ENCODE measurements around the gene CCDC97.
"Not testable (repeated sequence)": the region's sequence is repeated elsewhere in the genome, so short reads cannot be mapped to it uniquely, and the experiment has no call there.

CCDC97 gene

DNA sequence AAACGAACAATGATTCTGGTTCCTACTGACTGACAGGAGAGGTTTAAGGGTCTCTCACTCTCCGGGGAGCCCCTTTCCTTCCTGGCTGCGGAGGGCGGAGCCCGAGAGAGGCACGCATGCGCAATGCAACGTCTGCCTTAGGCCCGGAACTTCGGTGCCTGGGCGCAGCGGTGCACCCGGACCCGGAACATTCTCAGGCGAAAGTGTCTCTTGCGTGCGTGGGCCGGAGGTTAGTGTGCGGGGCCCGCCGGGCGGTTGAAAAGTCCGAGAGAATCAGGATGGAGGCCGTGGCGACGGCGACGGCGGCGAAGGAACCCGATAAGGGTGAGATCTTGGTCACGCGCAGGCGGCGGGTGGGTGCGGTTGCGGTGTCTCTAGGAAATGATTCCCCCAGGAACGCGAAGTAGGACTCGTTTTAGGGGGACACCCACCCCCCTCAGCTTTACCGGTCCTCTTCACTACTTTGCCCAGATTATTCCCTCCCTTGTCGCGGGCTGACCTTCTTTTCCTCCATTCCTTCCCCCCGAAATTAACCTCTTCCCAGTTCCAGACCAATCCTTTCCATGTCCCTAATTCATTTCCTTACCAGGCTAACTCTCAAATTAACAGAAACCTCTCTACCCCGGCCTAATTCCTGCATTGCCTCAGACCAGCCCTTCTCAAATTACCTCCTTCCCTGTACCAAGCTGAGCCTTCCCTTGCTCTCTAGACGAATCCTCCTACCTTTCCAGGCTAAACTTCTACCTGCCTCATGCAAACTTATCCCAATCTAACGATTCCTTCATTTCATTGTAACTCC lies at the start of gene CCDC97:
CCDC97 (plus strand) TSS at position 140 of the 799 bp plus-strand sequence; CDS start at position 279, 139 bp downstream.
- DNase-seq: peak; percentile 59

- no peak for DNase-seq
Observed at GRCh38 chr19:41261474-41262190, 48.3 kb upstream of the CCDC97 start.

DNA sequence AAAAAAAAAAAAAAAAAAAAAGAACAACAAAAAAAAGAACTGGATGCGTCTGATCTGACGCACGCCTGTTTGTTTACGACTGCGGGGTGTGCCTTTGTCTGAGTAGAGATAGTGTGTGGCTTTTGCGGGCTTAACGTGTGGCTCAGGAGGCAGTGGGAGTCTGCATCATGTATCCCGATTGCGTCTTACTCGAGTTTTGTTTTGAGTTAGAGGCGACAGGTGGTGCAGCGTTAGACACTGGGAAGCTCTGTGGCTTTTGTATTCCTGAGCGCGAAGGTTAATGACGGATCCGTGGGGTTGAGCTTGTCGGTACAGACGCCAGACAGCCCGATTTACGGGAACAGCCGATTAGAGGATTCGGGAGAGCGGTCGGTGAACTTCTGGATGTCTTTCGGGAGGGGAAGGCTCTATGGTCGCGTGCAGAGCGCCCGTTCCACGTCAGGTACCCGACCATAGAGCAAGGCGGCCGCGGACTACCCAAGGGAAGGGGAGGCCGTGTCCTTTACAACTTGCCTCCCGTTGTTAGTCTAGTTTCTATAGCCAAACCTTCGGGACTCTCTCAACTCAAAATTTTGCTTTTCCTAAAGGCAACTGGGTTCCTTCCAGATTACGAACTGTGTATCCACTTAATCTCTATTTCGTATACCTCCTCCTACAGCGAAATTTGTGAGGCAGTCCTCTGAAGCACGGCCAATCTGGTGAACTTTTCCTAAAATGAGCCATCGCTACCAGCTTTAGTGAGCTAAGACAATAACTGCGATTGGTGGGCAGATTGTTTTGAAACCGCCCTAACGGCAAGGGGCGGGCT lies 46.7 kb upstream of the CCDC97 start:
- DNase-seq: peak; percentile 40

- peak; percentile 100 for DNase-seq
Observed at GRCh38 chr19:41263850-41264580, 46.0 kb upstream of the CCDC97 start, which contains the start of gene HNRNPUL1. TSS of gene HNRNPUL1 (plus strand) at chr19:41264372. CDS start at chr19:41264504, 132 bp downstream.

GRCh38 chr19:41264581-41265394 lies 45.2 kb upstream of the CCDC97 start:
- no peak for DNase-seq

DNA sequence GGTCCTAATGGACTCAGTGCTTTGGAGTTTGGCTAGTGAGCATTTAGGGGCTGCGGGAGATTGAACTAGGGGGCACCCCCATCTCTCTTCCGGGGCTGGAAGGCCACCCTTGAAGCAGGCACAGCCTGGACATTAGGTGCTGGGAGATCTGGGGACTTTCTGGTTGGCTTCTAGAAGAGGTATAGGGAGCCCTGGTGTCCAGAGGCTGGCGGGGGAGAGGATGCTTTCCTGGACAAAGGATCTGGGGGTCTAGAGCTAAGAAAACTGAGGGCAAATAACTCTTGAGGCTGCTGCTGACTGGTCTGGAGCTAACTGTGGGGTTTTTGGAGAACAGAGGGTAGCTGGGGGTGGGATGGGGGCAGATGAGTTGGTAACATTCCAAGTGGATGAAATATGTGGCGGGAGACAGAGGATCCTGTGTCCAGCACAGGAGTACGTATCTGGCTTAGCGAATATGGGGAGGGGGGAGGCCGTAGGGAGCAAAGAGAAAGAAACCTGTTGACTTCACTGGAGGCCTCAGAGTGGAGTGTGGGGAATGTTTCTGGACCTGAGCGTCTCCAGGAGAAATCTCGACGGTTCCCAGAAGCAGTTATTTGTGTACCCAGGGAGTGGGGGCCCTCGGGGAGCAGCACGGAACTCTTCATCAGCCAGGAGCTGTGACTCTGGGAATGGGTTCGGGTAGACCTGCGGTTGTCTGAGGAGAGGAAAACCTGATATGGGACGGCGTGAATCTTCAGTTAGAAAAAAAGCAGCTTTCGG lies 44.4 kb upstream of the CCDC97 start:
- no peak for DNase-seq

DNA sequence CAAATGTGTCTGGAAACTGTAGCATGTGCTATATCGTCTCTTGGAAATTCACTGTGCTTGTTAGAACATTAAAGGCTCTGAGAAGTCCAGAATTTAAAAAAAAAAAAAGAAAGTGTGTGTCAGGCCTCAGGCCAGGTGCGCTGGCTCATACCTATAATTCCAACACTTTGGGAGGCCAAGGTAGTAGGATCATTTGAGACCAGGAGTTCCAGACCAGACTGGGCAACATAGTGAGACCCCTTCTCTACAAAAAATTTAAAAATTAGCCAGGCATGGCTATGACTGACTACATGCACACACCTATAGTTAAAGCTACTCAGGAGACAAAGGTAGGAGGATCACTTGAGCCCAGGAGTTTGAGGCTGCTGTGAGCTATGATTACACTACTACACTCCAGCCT lies 40.9 kb upstream of the CCDC97 start:
- no peak for DNase-seq

DNA sequence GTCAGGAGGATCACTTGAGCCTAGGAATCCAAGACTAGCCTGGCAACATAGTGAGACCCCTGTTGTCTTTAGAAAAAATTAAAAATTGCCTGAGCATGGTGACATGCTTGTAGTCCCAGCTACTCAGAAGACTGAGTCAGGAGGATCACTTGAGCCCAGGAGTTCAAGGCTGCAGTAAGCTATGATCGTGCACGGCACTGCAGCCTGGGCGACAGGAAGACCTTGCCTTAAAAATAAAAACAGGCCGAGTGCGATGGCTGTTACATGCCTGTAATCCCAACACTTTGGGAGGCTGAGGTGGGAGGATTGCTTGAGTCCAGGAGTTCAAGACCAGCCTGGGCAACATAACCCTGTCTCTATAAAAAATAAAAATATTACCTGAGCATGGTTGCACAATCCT lies 40.4 kb upstream of the CCDC97 start:
- DNase-seq: no peak

GRCh38 chr19:41273076-41273475 lies 36.9 kb upstream of the CCDC97 start:
- DNase-seq: no peak

GRCh38 chr19:41274802-41275201 lies 35.2 kb upstream of the CCDC97 start:
- no peak for DNase-seq

- no peak for DNase-seq
Observed at GRCh38 chr19:41276231-41276630, 33.7 kb upstream of the CCDC97 start.

- no peak for DNase-seq
Observed at GRCh38 chr19:41278478-41278877, 31.5 kb upstream of the CCDC97 start.

GRCh38 chr19:41288673-41289530 lies 21.1 kb upstream of the CCDC97 start:
- no peak for DNase-seq

DNA sequence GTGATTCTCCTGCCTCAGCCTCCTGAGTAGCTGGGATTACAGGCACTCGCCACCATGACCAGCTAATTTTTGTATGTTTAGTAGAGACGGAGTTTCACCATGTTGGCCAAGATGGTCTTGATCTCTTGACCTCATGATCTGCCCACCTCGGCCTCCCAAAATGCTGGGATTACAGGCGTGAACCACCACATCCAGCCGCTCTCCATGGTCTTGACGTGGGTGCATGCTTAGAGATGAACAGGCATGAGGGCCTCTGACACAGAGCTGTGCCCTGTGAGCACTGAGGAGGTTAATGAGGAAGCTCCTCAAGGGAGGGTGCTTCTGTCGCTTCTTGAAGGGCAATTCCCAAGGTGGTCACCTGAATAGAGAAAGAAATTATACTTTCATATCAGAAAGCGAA lies 20.2 kb upstream of the CCDC97 start:
- not testable (repeated sequence) for DNase-seq

DNA sequence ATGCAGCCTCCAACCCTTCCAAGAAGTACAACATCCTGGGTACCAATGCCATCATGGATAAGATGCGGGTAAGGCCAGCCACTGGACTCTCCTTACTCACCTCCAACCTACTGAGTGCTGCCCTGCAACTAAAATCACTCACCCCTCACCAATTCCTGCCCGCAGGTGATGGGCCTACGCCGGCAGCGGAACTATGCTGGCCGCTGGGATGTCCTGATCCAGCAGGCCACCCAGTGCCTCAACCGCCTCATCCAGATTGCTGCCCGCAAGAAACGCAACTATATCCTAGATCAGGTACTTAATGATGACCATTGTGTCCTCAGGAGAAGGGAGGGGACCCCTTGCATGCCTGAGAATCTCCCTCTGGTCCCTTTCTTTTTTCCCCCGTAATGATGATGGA lies 15.6 kb upstream of the CCDC97 start:
- DNase-seq: no peak

GRCh38 chr19:41295499-41295898 lies 14.5 kb upstream of the CCDC97 start:
- no peak for DNase-seq

DNA sequence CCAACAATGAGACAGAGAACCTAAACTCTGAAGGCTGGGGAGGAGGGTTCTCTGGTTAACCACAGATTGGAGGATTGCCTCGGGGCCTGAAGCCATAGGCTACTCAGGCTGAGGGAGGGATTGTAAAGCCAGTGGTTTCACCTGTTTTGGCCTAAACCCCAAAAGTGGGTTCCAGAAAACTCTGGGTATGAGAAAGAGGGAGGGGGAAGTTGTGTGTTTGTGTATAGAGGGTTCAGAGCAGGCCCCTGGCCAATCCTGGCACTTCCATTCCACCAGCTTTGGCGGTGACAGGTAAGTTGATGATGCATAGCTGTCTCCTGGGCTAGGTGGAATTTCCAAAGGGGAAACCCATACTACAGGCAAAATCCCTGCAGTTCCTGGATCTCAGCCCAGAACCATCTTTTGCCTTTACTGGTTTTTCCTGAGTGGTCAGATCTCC lies 13.5 kb upstream of the CCDC97 start:
- DNase-seq: no peak

GRCh38 chr19:41297628-41298347 lies 12.2 kb upstream of the CCDC97 start:
- no peak for DNase-seq

GRCh38 chr19:41298348-41298964 lies 11.5 kb upstream of the CCDC97 start:
- DNase-seq: no peak
